HG02642 (cell line): ENCODE measurements around the gene SAXO2.
"Not testable (repeated sequence)": the region's sequence is repeated elsewhere in the genome, so short reads cannot be mapped to it uniquely, and the experiment has no call there.

Source experiments
- ATAC-seq: cut with Tn5 transposase; IDR thresholded peaks from one replicate; pipeline ENCODE4 v1.9.1; 2021; ENCODE audit warnings: mild to moderate bottlenecking; ENCODE audit not compliant: unreplicated experiment, poor library complexity

The SAXO2 gene

DNA sequence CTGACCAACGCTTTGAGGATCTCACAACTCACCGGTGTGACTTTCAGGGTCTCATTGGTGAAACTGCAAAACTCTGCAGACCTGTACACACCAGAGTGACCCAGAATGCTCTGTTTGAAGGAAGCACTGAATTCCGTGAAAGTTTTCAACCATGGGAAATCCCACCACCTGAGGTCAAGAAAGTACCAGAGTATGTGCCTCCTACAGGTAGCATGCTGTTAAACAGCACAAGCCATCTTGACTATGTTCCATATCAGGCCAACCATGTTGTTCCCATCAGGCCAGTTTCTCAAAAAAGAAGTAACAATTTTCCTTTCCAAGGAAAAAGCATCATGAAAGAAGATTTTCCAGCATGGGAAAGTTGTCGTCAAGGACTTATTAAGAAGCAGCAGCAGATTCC, 19.8 kb downstream of the SAXO2 start:
- ATAC-seq, result not testable (repeated sequence)

DNA sequence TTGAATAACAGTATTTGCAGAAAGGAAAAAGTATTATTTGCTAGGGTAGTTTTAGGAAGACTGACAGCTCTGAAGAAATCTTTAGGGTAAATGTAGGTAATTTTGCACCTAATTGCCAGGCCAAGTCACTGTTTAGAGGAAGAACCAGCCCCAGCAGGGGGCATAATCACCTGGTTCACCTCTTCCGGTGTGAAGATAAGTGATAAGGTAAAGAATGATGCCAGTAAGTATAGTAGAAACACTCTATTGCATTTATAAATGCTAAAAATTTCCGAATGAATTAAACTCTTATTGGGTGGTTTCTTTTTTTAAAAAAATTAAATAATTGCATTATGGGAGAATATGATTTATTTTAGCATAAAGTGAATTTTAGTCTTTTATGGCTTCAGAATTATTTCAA, 21.8 kb downstream of the SAXO2 start:
- not testable (repeated sequence) for ATAC-seq

DNA sequence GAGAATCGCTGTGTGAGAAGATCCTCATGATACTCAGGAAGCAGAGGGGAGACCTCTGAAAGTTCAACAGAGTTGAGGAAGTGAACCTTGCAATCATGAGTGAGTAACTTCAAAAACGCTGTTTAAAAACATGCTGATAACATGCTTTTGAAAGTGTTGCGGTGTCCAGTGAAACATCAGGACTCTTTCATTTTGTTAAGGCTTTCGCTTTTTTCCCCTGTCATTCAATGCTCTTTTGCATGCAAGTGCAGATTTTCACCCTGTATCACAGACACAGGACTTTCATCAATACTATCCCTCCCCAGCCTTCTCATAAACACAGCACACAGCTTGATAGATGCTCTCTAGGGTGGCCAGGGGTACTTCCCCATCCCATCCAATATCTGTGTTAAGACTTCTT, 23.9 kb downstream of the SAXO2 start:
- peak; percentile 85 for ATAC-seq

DNA sequence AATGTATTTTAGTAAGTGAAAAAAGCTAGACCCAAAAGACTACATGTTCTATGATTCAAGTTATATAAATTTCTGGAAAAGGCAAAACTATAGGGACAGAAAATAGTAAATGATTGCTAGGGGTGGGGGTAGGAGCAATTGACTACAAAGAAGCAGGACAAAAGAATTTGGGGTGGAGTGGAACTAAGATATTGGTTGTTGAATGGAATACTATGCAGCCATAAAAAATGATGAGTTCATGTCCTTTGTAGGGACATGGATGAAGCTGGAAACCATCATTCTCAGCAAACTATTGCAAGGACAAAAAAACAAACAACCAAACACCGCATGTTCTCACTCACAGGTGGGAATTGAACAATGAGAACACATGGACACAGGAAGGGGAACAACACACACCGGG, 25.6 kb downstream of the SAXO2 start:
- not testable (repeated sequence) for ATAC-seq

DNA sequence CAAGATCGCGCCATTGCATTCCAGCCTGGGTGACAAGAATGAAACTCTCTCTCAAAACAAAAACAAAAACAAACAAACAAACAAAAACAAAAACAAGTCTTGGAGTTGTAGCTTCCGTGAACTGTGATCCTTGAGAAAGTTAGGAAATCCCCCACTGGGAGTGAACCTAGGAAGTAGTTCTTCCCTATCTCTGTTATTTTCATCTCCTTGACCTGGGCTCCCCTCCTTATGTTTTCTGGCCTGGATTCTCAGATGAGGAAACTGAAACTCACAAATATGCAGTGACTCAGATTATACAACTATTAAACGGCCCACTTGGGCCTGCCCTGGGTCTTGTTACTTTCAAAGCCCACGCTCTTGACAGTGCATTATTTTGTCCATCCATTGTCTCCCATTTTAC, 29.7 kb downstream of the SAXO2 start:
- no peak for ATAC-seq

DNA sequence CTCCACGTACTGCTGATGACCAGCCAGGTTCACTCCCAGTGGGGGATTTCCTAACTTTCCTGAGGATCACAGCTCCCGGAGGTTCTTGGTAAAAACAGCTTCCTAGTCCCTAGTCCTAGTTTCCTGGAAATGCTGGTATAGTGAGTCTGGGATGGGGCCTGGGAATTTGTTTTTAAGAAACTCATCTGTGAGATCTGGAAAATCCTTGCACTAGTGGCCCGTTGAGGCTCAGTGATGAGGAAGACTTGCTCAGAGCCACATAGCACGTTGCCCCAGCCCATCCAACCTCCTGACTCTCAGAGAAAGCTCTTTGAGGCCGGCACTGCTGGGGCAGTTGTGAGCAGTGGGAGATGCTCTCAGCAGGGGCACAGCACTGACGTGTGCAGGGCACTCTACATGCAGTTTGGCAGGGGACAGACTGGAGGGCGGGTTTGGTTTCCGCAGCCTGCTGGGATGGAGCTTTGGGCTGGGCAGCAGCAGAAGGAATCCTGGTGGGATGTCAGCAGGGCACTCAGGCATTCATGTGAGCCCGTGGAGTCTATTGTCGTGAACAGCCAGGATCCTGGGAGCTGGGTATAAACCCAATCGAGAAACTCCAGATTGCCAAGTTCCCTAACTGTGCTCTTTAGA, 31.6 kb downstream of the SAXO2 start:
- ATAC-seq, result no peak

DNA sequence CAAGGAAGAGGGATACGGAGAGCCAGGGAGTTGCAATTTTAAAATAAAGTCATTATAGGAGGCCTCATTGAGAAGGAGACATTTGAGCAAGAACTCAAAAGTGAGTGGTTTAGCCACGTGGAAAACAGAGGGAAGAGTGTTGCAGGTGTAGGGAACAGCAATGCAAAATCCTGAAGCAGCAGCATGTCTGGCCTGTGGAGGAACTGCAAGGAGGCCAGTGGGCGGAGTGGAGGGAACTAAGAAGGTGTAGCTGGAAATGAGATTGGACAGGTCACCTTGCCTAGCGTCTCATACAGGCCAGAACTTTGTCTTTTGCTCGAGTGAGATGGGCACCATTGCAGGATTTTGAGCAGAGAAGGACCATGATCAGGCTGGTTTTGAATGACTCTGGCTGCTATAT, 34.9 kb downstream of the SAXO2 start:
- no peak for ATAC-seq

DNA sequence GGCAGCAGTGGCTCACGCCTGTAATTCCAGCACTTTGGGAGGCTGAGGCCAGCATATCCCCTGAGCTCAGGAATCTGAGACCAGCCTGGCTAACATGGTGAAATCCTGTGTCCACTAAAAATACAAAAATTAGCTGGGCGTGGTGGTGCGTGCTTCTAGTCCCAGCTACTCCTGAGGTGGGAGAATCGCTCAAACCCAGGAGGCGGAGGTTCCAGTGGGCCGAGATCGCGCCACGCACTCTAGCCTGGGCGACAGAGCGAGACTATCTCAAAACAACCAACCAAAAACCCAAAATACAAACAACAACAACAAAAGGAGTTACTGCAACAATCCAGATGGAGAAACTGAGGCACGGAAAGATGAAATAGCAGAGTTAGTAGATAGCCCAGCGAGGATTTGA, 35.4 kb downstream of the SAXO2 start:
- ATAC-seq, result no peak

DNA sequence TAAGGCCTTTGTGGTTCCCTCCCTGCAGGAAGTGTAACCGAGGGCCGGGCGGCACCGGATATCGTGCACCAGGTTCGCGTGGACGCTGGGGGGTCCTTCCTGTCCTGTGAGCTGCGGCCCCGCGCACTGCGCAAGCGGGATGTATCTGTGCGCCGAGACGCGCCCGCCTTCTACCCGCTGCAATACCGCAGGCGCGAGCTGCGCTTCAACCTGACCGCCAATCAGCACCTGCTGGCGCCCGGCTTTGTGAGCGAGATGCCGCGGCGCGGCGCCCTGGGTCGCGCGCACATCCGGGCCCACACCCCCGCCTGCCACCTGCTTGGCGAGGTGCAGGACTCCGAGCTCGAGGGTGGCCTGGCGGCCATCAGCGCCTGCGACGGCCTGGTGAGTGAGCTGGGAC, 35.9 kb downstream of the SAXO2 start:
- no peak for ATAC-seq

DNA sequence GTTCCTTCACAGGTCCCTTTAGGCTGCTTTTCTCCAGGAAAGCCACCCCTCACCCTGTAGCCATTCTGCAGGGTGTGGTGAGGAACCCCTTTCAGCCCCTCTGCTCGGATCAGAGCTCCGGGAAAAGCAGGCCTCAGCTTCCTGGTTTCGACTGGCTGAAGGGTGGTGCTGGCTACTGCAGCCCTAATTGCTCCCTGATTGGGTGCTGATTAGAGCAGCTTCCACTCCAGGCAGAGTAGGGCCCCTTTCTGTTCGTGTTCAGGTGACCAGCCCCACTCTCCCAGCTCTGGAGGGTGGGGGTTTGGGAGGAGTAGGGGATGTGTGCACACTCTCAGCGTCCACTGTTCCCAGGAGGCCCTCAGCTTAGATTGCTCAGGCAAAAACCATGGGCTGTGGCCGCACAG, 36.9 kb downstream of the SAXO2 start:
- ATAC-seq, result not testable (repeated sequence)

DNA sequence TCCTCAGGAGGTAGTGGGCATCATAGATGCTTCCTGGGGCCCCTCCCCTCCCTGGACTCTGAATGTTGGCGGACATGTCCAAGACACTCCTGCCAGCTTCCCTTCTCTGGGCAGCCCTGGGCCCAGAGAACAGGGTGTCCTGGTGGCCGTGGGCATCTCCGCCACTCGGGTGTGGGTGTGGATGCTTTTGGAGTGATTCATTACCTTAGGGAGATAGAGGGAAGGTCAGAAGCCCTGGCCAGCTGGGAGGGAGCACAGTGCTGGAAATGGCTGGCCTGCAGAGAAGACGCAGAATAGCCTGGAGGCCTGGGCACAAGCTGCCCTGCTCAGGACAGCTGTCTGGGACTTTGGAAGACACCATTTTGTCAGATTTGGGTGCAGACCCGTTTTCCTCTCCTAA, 37.7 kb downstream of the SAXO2 start:
- not testable (repeated sequence) for ATAC-seq

DNA sequence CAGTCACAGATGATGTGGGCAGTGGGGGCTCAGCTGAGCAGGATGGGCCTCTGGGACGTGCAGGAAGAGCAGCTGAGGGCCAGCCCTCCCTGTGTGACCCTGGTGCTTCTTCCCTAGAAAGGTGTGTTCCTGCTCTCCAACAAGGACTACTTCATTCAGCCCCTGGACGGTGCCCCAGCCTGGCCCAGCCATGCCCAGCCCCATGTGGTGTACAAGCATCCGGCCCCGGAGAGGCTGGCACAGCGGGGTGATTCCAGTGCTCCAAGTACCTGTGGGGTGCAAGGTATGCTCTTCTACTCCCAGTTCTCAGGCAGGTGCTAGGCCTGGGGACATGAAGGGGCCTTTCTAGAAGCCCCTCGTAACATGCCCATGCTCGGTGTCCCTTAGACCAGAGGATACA, 38.3 kb downstream of the SAXO2 start:
- ATAC-seq, result no peak

DNA sequence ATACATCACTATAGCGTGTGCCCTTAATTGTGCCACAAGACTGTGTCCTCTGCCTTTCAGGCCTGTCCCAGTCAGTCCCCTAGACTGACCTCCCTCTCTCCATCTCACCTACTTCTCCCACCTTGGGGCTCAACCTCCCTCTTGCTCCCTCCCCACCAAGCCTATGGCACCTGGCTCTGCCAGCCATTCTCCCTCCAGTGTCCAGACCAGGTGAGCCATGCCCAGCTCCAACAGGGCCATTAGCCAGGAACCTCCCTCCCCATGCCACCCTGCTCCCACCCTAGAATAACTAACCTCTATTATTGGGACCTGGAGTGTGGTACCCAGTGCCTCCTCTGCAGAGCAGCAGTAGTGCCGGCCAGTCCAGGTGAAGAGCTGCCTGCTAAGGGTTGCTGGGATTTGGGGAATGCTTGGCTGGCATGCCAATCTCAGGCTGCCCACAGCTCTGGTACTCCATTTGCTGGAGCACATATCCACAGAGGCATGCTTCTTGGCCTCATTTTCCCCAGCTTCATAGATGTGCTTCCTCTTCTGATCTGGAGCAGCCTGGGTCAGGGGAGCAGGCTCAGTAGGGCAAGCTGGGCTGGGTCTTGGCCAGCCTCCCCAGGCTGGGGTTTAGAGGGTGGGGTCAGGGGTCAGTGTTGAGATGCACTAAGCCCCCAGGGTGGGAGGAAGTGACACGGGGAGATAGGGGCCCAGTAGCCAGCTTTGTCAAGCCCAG, 38.8 kb downstream of the SAXO2 start:
- no peak for ATAC-seq

DNA sequence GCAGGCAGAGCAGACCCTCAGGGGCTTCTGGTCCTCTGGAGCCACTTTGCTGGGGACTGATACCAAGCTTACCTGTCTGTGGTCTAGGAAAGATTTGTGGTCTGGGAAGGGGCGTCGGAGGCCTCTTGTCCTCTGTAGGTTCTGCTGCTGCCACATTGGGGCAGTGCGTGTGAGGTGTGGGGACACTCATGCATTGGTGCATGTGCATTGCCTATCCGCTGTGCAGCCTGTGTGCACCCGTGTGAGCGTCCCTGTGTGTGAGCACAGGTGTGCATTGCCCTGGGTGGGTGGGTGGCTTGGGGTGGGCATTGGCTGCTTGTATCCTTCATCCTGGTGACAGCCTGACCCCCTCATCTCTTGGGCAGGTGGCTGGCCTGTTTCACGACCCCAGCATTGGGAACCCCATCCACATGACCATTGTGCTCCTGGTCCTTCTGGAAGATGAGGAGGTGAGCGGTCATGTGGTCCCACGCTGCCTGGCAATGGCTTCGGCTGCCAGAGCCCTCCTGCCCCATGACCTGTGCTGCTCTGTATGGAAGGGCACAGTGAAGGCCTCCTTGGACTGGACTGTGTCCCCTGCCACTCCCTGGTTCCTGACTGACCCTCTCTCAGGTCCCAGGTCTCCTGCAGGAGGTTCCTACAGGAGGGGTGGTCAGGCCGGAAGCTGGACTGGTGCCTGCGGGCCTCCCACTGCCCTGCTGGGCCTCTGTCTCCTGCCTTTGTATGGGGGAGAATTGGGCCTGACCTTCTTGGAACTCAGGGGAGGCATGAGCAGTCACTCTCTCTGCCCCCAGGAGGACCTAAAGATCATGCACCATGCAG, 41.5 kb downstream of the SAXO2 start:
- no peak for ATAC-seq

DNA sequence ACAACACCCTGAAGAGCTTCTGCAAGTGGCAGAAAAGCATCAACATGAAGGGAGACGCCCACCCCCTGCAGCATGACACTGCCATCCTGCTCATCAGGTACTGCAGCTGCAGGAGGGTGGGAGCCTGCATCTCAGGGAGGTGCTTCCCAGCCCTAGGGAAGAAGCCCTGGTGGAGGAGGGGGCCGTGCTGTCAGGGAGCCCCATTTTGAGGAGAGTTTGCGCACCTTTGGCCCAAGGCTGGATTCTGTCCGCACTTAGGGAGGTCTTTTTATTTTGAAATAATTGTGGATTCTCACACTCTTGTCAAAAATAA, 42.1 kb downstream of the SAXO2 start:
- no peak for ATAC-seq

DNA sequence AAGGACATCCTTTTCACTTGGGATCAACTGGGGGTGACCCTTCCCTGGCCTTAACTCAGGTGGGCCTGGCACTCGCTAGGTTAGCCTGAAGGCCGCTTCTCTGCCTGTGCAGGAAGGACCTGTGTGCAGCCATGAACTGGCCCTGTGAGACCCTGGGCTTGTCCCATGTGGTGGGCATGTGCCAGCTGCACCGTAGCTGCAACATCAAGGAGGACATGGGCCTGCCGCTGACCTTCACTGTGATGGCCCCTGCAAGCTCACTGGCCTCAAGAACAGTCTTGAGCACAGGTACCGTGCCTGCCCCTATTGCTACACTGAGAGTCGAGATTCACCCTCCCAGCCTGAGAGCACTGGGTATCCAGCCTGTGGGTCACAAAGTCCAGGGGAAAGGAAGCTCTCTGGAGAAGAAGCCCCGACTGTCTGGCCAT, 43.0 kb downstream of the SAXO2 start:
- no peak for ATAC-seq

DNA sequence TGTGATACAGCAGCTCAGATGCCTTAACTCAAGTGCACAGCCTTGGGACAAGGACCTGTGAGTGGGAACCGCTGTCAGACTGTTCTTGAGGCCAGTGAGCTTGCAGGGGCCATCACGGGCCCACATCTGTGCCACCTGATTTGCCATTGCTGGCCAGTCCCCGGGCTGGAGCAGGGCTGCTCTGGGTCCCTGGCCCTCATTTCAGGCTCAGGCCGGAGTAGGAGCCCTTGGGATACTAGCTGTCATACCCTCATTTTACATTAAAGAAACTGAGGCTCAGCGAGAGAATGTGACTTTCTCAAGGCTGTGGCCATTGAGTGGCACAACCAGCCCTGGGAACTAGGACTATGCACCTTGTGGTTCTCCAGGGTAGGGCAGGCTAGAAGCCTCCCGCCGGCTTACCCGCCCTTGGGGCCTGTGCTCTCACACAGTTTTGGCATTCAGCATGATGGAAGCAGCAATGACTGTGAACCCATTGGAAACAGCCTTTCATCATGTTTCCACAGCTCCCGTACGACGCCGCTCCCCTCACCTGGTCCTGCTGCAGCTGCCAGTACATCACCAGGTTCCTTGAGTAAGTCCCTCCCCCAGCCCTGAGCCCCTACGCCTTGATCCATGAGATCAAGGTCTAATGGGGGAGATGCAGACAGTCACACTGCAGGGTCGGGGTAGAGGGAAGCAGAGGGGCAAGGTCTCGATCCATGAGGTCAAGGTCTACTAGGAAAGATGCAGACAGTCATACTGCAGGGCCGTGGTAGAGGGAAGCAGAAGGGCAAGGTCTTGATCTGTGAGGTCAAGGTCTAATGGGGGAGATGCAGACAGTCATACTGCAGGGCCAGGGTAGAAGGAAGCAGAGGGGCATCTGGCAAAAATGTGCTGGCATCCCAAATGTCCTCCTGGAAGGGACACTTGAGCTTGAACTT, 44.4 kb downstream of the SAXO2 start:
- ATAC-seq, result no peak

DNA sequence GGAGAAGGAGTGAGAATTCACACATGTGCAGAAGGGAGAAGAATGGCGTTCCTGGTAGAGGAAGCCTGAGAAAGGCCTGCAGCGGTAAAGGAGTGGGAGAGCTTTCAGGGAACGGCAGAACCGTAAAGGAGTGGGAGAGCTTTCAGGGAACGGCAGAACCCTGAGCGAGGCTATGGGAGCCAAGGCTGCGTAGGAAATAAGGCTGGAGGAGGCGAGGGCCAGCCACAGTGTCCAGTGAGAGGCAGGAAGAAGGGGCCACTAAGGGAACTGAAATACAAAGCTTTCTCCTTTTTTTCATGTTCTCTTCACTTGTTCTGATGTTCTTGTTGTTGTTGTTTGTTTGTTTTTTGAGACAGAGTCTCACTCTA, 45.1 kb downstream of the SAXO2 start:
- ATAC-seq, result no peak

DNA sequence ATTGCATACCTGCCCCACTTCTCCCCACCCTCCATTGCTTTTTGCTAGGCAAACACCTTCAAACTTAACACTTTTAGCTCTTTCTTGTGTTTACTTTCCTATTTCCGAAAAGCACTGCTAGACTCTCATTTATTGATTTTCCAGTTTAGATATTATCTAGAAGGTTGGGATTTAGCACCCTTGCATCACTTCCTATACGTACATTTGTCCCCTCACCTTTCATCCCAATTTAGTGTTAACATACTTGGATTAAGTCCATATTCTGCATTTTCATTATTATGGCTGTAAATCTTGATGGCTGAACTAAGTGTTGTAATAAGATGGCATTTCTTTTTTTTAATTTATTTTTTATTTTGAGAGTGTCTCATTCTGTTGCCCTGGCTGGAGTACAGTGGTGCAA, 47.2 kb downstream of the SAXO2 start:
- ATAC-seq, result no peak

DNA sequence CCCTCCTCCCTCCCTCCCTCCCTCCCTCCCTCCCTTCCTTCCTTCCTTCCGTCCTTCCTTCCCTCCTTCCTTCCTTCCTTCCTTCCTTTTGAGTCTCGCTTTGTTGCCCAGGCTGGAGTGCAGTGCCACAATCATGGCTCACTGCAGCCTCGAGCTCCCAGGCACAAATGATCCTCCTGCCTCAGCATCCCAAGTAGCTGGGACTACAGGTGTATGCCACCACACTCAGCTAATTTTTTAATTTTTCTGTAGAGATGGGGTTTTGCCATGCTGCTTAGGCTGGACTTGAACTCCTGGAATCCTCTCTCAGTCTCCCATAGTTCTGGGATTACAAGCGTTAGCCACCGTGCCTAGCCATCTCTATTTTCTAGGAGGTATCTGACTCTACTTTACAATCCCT, 48.7 kb downstream of the SAXO2 start:
- ATAC-seq, result not testable (repeated sequence)
